ENCODE results near the gene NPTX1.

NPTX1 gene

GRCh38 chr17:80477647-80478478 is 1.5 kb upstream of the NPTX1 start:
- no peak for DNase-seq

GRCh38 chr17:80476877-80477646 is 655 bp upstream of the NPTX1 start:
- no peak for DNase-seq

- DNase-seq = no peak
Measured at GRCh38 chr17:80474961-80475909, 1.2 kb downstream of the NPTX1 start.

GRCh38 chr17:80474231-80474960 is 2.0 kb downstream of the NPTX1 start:
- peak; percentile 35 for DNase-seq

GRCh38 chr17:80473701-80474100 is 2.7 kb downstream of the NPTX1 start:
- no peak for DNase-seq

- DNase-seq = no peak
Measured at GRCh38 chr17:80472996-80473395, 3.4 kb downstream of the NPTX1 start.

- no peak for DNase-seq
Measured at GRCh38 chr17:80471922-80472321, 4.5 kb downstream of the NPTX1 start.

GRCh38 chr17:80470603-80471002 is 5.8 kb downstream of the NPTX1 start:
- DNase-seq = no peak

GRCh38 chr17:80469667-80470066 is 6.7 kb downstream of the NPTX1 start:
- DNase-seq = no peak

GRCh38 chr17:80468781-80469493 is 7.5 kb downstream of the NPTX1 start:
- no peak for DNase-seq

- no peak for DNase-seq
Measured at GRCh38 chr17:80468242-80468641, 8.2 kb downstream of the NPTX1 start.

GRCh38 chr17:80466188-80466705 is 10.2 kb downstream of the NPTX1 start:
- DNase-seq = no peak

GRCh38 chr17:80465327-80465974 is 11.0 kb downstream of the NPTX1 start:
- no peak for DNase-seq

GRCh38 chr17:80464486-80464885 is 11.9 kb downstream of the NPTX1 start:
- DNase-seq = no peak

GRCh38 chr17:80463784-80464400 is 12.5 kb downstream of the NPTX1 start:
- no peak for DNase-seq

- peak; percentile 55 for DNase-seq
Measured at GRCh38 chr17:80461528-80462160, 14.8 kb downstream of the NPTX1 start.

GRCh38 chr17:80460429-80460834 is 16.0 kb downstream of the NPTX1 start:
- DNase-seq = no peak

GRCh38 chr17:80459234-80459633 is 17.2 kb downstream of the NPTX1 start:
- no peak for DNase-seq

GRCh38 chr17:80458016-80458415 is 18.4 kb downstream of the NPTX1 start:
- DNase-seq = no peak
